HG02678 (cell line): Measurements from ENCODE around the gene MFRP.

ENCODE experiments used
- ATAC-seq: cut with Tn5 transposase; IDR thresholded peaks from one replicate; pipeline ENCODE4 v1.9.1; 2021; ENCODE audit warnings: mild to moderate bottlenecking, moderate library complexity; ENCODE audit not compliant: unreplicated experiment

Gene MFRP

DNA sequence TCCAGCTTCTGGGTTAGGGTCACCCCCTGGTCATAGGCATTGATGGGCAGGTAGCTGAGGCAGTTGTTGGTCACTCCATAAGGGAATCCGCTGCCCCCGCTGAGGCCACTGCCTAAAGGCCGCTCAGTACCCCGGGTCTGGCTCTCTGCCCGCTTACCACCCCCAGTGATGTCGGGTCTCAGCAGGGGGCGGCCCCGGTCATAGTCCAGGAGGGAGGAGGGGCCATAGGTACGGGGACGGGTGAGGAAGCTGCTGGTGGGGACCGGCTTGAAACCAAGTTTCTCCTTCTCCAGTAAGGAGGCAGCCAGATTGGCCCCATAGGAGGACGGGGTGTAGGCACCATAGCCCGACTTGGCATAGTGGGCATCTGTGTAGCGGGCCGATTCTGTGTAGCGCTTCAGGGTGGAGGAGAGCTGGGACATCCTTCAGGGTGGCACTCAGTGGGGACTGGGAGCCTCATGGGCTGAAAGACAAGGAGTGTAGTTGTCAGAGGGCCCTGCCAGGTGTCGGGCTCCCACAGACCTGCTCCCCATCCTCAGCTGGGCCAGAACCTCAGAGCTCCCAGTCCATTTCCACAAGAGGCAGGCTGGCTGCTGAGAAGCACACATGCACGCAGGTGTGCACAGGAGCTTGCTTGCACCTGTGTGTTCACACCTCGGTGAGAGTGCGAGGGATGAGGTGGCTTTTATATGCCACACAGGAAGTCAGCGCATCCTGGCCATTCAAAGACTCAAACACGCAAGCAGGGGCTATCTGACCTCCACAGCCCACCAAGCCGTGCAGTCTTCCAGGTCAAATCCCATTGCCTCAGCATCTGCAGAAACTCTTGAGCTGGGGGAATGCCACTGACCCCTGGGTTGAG is 26.8 kb upstream of the MFRP start:
- ATAC-seq: no peak

DNA sequence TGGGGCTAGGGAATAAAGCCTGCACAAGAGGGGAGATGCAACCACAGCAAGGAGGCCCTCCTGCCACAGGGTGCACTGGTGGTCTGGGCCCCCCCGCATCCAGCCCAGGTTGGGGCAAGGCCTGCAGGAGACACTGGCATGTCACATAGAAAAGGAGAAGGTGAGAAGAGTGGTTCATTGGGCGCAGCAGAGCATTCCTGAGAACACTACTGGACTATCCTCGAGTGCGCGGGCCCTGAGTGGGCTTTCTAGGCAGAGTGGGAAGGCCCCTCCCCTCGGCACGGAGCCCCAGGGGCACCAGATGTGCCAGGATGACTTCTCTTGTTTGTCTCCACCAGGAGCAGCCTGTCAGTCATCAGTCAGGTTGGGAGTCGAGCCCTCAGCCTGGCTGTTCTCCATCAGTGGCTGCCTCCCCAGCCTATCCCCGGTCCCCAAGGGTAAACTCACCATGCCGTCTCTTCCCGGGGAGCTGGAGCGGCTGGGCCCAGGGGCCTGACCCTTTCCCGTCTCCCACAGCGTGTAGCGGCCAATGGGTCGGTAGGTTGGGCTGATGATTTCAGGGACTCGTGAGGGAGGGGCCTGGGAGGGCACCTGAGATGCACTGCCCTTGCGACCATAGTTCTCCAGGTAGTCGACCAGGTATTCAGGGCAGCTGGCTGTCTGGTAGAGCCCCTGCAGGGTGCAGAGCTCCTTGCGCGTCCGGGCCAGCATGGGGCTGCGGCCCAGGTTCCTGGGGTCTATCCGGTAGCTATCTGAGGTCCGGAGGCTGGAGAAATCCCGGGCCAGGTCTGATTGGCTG is 26.0 kb upstream of the MFRP start:
- ATAC-seq: no peak

- no peak for ATAC-seq
Observed at GRCh38 chr11:119371778-119372182, 25.3 kb upstream of the MFRP start.

DNA sequence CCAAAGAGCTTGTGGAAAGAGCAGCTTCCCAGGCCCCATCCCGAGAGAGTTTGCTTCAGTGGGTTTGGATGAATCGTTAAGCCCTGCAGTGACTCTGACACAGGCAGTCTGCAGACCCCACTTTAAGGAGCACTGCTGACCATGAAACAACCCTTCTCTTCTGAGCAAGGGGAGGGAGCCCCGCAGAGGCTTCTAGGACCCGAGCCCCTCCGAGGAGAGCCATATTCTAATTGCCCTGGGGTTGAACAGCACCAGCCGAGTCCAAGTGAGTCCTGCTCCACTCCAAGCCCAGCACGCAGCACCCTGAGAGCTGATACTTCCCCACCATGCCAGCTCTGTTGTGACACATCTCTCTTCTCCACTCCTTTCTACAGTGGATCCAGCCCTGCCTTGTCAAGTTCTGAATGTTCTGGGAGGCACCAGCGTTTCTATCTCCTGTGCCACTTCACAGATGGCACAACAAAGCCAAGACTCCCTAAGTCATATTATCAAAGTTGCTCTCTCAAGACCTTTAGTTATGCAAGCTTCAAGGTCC is 24.6 kb upstream of the MFRP start:
- ATAC-seq: no peak

DNA sequence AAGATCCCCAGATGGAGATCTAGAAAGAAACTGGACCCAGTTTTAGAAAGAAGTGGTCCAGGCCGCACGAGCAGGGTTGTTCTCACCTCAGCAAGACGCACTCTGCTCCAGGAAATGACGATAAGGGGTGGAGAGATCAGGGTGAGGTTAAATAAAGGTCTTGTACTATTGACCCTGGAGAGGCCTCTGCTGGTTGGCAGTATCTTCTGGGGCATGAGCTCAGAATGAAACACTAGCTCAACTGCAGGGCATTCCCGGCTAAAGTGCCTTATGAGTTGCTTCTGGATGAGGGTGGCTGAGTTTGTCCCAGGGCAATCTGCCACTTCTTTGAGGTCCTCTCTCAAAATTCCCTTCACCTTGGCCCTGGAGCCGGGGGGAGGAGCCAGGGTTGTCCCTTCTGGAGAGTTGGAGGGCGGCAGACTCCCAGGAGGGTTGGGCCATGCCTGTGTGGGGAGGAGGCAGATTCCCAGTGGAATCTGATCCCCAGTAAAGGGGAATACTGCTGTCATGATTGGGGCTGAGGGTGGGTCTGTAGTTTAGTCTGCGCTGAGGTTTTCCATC is 24.1 kb upstream of the MFRP start:
- ATAC-seq: no peak

DNA sequence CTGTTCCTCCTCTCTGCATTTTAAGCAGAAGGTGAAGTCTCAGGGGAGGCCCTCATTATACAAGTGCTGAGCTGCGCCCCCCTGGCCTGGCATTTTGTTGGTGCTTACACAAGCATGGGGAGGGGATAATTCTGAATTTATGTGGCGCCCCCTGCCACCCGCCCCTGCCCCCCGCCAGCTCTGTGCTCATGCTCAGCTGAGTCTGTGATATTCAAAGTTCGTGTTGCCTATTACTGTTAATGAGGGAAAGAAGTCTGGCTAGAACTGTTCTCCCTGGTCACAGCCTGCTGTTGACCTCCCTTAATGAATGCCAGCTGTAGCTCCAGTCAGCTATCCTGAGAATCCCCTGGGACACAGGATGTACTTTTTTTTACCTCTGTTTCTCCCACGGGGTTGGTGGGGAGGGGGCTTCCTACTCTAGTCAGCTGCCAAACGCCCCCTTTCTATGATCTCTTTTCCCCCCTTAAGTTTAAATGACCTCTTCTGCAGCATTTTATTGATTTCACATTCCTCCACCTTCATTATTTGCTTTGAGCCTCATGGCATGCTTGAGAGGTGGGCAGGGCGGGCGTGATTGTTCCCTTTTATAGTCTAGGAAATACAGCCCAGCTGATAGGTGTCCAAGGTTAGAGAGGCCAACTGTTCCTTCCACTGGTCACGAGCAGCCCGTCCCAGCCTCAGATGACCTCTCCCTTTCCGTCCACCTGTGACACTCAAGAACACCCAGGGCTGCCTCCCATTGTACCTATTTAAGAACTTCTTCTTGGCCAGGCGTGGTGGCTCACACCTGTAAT is 22.8 kb upstream of the MFRP start:
- ATAC-seq: no peak

DNA sequence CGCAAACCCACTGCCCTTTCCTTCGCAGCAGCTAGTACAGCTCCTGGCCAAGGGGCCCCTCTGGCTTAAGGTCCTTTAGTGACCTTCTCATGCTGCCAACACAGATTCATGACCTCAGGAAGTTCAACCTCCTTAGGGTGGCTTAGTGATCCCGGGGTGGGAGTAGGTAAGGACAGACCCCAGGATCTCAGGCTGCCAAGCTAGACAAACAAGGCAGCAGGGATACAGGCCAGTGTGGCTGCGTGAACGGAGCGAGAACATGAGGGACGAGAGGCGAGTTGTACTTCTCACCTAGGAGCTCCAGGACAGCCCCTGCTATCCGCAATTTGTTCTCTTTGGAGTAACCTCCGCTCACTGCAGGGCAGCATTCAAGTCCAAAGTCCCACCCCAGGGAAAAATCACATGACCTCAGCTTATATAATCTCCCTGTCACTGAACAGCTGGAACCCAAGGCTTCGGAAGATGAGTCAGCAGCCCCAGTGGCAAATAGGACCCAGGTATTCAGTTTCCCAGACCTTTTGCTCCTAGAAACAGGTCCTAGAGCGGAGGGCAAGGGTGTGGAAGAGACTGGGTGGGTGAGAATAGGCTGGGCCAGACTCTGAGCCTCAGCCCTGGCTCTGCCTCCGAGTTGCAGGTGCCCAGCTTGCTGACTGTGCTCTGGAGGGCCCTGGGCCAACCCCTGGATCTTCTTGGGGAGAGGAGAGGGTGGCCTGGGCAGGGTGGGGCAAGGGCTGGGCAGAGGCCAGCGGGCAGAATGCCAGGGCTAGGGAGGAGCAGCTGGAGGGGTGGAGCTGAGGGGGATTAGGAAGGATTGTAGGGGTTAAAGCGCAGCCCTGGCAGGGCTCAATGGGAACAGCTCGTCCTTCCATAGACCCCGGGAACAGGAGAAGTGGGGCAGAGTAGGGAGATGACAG is 21.9 kb upstream of the MFRP start:
- no peak for ATAC-seq

DNA sequence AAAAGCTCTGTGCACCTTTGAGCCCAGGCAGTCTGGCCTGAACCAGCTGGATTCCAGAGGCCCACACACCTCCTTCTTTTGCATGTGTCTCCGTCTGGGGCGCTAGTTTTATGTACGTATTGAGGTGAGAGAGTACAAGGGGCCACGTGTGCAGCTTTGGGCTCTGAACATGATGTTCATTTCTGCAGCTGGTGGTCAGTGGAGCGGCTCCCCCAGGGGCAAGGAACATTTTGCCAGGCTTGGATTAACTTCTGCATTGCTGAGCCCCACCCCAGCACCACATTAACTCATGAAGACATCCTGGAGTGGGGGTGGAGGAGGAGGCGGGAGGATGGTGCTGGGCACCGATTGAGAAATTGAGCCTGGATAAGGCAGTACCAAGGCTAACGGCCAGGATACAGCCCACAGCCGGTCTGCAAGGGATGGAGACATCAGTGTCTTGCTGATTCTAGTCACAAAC is 21.2 kb upstream of the MFRP start:
- no peak for ATAC-seq

GRCh38 chr11:119366690-119367620 is 20.4 kb upstream of the MFRP start:
- ATAC-seq: no peak

- ATAC-seq: no peak
Observed at GRCh38 chr11:119365071-119365591, 18.6 kb upstream of the MFRP start.

DNA sequence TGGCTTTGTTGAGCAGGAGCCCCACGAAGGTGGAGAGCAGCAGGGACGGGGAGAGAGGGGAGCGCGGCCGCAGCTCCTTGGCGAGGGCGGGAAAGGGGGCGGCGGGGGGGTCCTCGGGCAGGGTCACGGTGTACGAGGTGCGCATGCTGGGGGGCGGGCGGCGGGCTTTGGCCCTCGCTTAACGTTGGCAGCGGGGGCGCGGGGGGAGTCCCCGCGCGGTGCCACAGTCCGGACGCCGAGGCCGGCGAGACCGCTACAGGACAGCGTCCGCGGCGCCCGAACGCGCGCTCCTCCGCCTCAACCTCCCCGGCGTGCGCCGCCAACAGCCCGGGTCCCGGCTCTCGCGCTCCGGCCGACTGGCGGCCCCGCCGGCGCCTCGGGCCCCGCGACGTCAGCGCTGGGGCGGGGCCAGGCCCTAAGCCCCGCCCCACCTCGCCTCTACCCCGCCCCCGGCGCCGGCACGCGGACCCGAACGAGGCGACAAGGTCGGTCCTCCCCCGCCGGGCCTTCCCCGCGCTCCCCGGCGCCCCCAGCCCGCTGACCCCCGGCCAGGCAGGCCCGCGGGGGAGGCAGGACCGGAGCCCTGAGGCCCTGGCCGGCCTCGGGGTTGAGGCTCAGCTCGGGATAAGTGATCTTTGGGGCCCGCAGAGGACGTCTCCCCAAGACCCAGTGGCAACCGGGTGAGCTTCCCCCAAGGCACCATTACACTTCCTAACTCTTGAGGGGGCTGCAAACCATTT is 17.5 kb upstream of the MFRP start:
- peak; percentile 51 for ATAC-seq

GRCh38 chr11:119363081-119363850 is 16.8 kb upstream of the MFRP start:
- ATAC-seq: no peak

DNA sequence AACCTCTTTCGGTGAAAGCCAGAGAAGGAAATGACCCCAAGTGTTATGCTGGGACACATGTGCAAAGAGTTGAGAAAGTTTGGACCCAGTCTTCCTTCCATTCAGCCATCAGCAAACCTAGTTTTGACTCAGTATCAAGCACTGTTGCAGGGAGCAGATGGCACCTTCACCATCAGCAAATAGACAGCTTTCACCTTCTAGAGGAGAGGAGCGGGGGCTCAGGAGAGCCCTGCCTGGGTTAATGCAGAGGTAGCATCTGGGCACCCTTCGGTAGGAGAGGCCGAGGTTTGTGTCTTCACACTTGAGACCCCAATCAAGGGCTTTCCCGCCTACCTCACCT is 16.2 kb upstream of the MFRP start:
- ATAC-seq: no peak

DNA sequence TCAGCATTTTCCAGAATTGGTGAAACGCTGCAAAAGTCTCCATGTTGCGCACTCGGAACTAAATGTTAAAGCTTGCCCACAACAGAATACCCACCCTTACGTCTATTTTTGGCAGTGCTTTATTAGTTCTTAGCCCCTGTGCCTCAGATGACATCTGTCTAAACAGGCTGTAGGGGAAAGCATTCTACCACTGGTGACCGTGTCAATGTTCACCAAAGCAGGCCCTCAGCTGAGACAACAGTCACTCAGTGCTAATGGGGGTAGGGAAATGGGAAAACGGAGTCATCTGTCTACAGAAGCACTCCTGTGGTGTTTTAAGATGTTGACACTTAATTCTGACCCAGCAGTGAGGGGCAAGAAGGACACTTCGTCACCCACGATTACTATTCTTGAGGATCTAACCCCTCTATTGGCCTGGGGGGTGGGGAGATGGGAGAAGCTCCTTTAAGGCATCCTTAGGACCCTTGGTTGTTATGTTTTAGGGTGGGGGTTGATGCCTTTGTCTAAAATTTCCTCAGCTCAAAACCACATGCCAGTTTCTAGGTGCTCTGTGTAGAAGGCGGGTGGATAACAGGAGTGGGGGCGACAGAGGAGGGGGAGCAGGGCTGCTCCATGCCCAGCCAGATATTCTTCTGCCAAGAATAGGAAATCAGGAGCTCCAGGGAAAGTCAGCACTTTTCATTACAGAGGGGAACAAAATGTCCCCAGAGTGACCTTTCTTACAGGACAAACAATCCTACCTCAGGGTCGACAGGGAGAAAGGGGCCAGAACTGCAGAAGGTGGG is 15.6 kb upstream of the MFRP start:
- ATAC-seq: no peak

GRCh38 chr11:119361056-119361787 is 14.7 kb upstream of the MFRP start:
- ATAC-seq: no peak
